CD8-positive, alpha-beta memory T cell (primary cell): ENCODE data around the gene DGCR8. TPM values are rescaled to one million over a fixed set of nuclear protein-coding genes. Genes with fewer than 3 reads are reported as not detected.

Source experiments
- CTCF ChIA-PET: fragments of 350-600 bp; sonication (Branson Sonifier 250); formaldehyde crosslinking; loops from one replicate; lab custom pipeline; 2021; ENCODE audit warnings: antibody characterized with exemption; lab: Charles Lee
- POLR2A ChIA-PET: fragments of 350-600 bp; sonication (Branson Sonifier 250); formaldehyde crosslinking; loops from one replicate; lab custom pipeline; 2021; ENCODE audit warnings: antibody characterized with exemption; lab: Charles Lee
- DNase-seq, 5 donors: peaks; one replicate each; pipeline versions ENCODE4 v3.0.0 to v3.0.0-alpha.2; 2020 to 2022; ENCODE audit warnings: mixed read lengths in 1 of 5
- H3K27ac ChIP-seq: one replicate; pipeline ENCODE4 v1.7.0; 2013; ENCODE audit warnings: low read depth, mild to moderate bottlenecking, low read length, moderate library complexity
- H3K27me3 ChIP-seq: 2 replicates; pipeline ENCODE4 v1.7.0; 2013; ENCODE audit warnings: low read length, mild to moderate bottlenecking; ENCODE audit not compliant: insufficient read depth, poor library complexity, severe bottlenecking
- H3K36me3 ChIP-seq: 2 replicates; pipeline ENCODE4 v1.7.0; 2013; ENCODE audit warnings: mild to moderate bottlenecking, low read length, moderate library complexity; ENCODE audit not compliant: insufficient read depth
- H3K4me1 ChIP-seq: 2 replicates; pipeline ENCODE4 v1.7.0; 2013; ENCODE audit warnings: mild to moderate bottlenecking, low read length, moderate library complexity; ENCODE audit not compliant: insufficient read depth
- H3K4me3 ChIP-seq: 2 replicates; pipeline ENCODE4 v1.7.0; 2013; ENCODE audit warnings: mild to moderate bottlenecking, low read length
- H3K9me3 ChIP-seq: 2 replicates; pipeline ENCODE4 v1.7.0; 2013; ENCODE audit warnings: mild to moderate bottlenecking, low read length
- H3K27ac Mint-ChIP-seq, 8 donors: one replicate each; pipeline ENCODE4 v1.8.0; 2020 to 2021; ENCODE audit warnings: mixed read lengths in 8 of 8, mild to moderate bottlenecking in 6 of 8, inconsistent platforms in 3 of 8, moderate library complexity in 3 of 8
- H3K27me3 Mint-ChIP-seq, 2 donors: one replicate each; pipeline ENCODE4 v1.8.0; 2020 to 2021; ENCODE audit warnings: mixed read lengths in 2 of 2, mild to moderate bottlenecking in 1 of 2, moderate library complexity in 1 of 2
- H3K36me3 Mint-ChIP-seq, 3 donors: one replicate each; pipeline ENCODE4 v1.8.0; 2020 to 2021; ENCODE audit warnings: mixed read lengths in 3 of 3, inconsistent platforms in 1 of 3, mild to moderate bottlenecking in 1 of 3
- H3K4me1 Mint-ChIP-seq, 3 donors: one replicate each; pipeline ENCODE4 v1.8.0; 2020 to 2021; ENCODE audit warnings: mixed read lengths in 3 of 3, inconsistent platforms in 1 of 3, mild to moderate bottlenecking in 1 of 3
- H3K4me3 Mint-ChIP-seq, 7 donors: one replicate each; pipeline ENCODE4 v1.8.0; 2020 to 2021; ENCODE audit warnings: mixed read lengths in 7 of 7, mild to moderate bottlenecking in 6 of 7, moderate library complexity in 4 of 7, inconsistent platforms in 2 of 7
- H3K9me3 Mint-ChIP-seq, 5 donors: one replicate each; pipeline ENCODE4 v1.8.0; 2020 to 2022; ENCODE audit warnings: mixed read lengths in 5 of 5, mild to moderate bottlenecking in 3 of 5, moderate library complexity in 2 of 5, inconsistent platforms in 1 of 5
- polyA plus RNA-seq: library from polyadenylated mRNA; unstranded; fragments of 300-500 nt; fragmentation: Illumina TruSeq; gene quantifications from one replicate; pipeline ENCODE4 v1.2.3, GENCODE V29; 2021
- total RNA-seq, 2 experiments: library from RNA; stranded (reverse); gene quantifications; one replicate each; pipeline ENCODE4 v1.2.3, GENCODE V29; 2021

DGCR8 gene
- total and polyA plus RNA-seq, 3 experiments from 2014 or later, result 10.6 to 73.8 (median 68.6) TPM

- Histone ChIP-seq H3K4me3 (no peak overlapping the region), H3K4me1 (peaks cover 36% of the 10 kb centered on the region), H3K27ac (no peak overlapping the region), H3K27me3 (no peaks in the 10 kb centered on the region), H3K36me3 (peaks cover 59% of the 10 kb centered on the region), H3K9me3 (no peaks in the 10 kb centered on the region)
- Mint-ChIP-seq H3K36me3 (peaks cover 11 to 68% (median 22%) of the 10 kb centered on the region in 3 donors), H3K27ac (peak overlapping the region in 4 of 8 donors; percentile 15 to 96 (median 70)), H3K4me3 (no peak overlapping the region), H3K9me3 (peaks cover 0 to 2% (median 0%) of the 10 kb centered on the region in 5 donors), H3K27me3 (no peaks in the 10 kb centered on the region), H3K4me1 (peaks cover 46 to 77% (median 72%) of the 10 kb centered on the region in 3 donors)
- ChIA-PET CTCF (interaction anchor here (1.7 kb wide), 1 partner anchor 14 kb away, joined by 5 read pairs; no protein-coding TSS in a partner anchor), POLR2A (no interaction called here)
- no peak for DNase-seq
Measured at GRCh38 chr22:20096574-20097420, 16.8 kb downstream of the DGCR8 start.

GRCh38 chr22:20099099-20099711, 19.2 kb downstream of the DGCR8 start:
- peaks cover 28% of the 10 kb centered on the region for H3K4me1 ChIP-seq
- POLR2A ChIA-PET, result no interaction called here
- no peaks in the 10 kb centered on the region for H3K27me3 ChIP-seq
- DNase-seq, result peak in 1 of 5 donors; percentile 22
- H3K27ac Mint-ChIP-seq, result peak overlapping the region; percentile 85 to 98 (median 96)
- H3K4me3 Mint-ChIP-seq, result peak overlapping the region in 5 of 7 donors; percentile 15 to 81 (median 71)
- H3K36me3 ChIP-seq, result peaks cover 46% of the 10 kb centered on the region
- H3K36me3 Mint-ChIP-seq, result peaks cover 11 to 61% (median 24%) of the 10 kb centered on the region in 3 donors
- H3K4me1 Mint-ChIP-seq, result peaks cover 37 to 61% (median 54%) of the 10 kb centered on the region in 3 donors
- peaks cover 0 to 2% (median 0%) of the 10 kb centered on the region in 5 donors for H3K9me3 Mint-ChIP-seq
- H3K9me3 ChIP-seq, result no peaks in the 10 kb centered on the region
- CTCF ChIA-PET, result no interaction called here
- H3K4me3 ChIP-seq, result no peak overlapping the region
- H3K27me3 Mint-ChIP-seq, result no peaks in the 10 kb centered on the region
- H3K27ac ChIP-seq, result peak overlapping the region; percentile 10

- Mint-ChIP-seq H3K9me3 (peaks cover 0 to 2% (median 0%) of the 10 kb centered on the region in 5 donors), H3K4me1 (peaks cover 37 to 53% (median 42%) of the 10 kb centered on the region in 3 donors), H3K27ac (peak overlapping the region; percentile 70 to 98 (median 96)), H3K36me3 (peaks cover 5 to 60% (median 13%) of the 10 kb centered on the region in 3 donors), H3K4me3 (peak overlapping the region in 1 of 7 donors; percentile 36), H3K27me3 (no peaks in the 10 kb centered on the region)
- H3K27ac ChIP-seq, result no peak overlapping the region
- DNase-seq, result peak in 1 of 5 donors; percentile 51
- no peaks in the 10 kb centered on the region for H3K9me3 ChIP-seq
- H3K27me3 ChIP-seq, result no peaks in the 10 kb centered on the region
- POLR2A ChIA-PET, result interaction anchor here (1.1 to 1.4 kb wide), 3 partner anchors 9 to 16 kb away, joined by 3 to 4 read pairs (median 3); partner anchors contain the start of gene TRMT2A
- CTCF ChIA-PET, result interaction anchor here (0.9 to 1.8 kb wide), 3 partner anchors 9 to 23 kb away, joined by 3 to 7 read pairs (median 3); no protein-coding TSS in a partner anchor
- no peak overlapping the region for H3K4me3 ChIP-seq
- peaks cover 28% of the 10 kb centered on the region for H3K4me1 ChIP-seq
- peaks cover 40% of the 10 kb centered on the region for H3K36me3 ChIP-seq
Measured at GRCh38 chr22:20101638-20102037, 21.6 kb downstream of the DGCR8 start.

- Mint-ChIP-seq H3K27me3 (no peaks in the 10 kb centered on the region), H3K4me1 (peaks cover 34 to 51% (median 38%) of the 10 kb centered on the region in 3 donors), H3K4me3 (no peak overlapping the region), H3K27ac (peak overlapping the region; percentile 72 to 98 (median 92)), H3K9me3 (no peaks in the 10 kb centered on the region), H3K36me3 (peaks cover 1 to 61% (median 9%) of the 10 kb centered on the region in 3 donors)
- Histone ChIP-seq H3K27ac (no peak overlapping the region), H3K36me3 (peaks cover 40% of the 10 kb centered on the region), H3K27me3 (no peaks in the 10 kb centered on the region), H3K4me3 (no peak overlapping the region), H3K4me1 (peaks cover 28% of the 10 kb centered on the region), H3K9me3 (no peaks in the 10 kb centered on the region)
- DNase-seq, result peak in 1 of 5 donors; percentile 18
- ChIA-PET POLR2A (no interaction called here), CTCF (interaction anchor here (1.3 kb wide), 1 partner anchor 11 kb away, joined by 3 read pairs; no protein-coding TSS in a partner anchor)
Measured at GRCh38 chr22:20102203-20102780, 22.3 kb downstream of the DGCR8 start.

GRCh38 chr22:20105456-20106204, 25.6 kb downstream of the DGCR8 start:
- Histone ChIP-seq H3K27ac (no peak overlapping the region), H3K4me1 (peaks cover 6% of the 10 kb centered on the region), H3K36me3 (peaks cover 53% of the 10 kb centered on the region), H3K27me3 (no peaks in the 10 kb centered on the region), H3K9me3 (no peaks in the 10 kb centered on the region), H3K4me3 (no peak overlapping the region)
- H3K4me1 Mint-ChIP-seq, result peaks cover 7 to 21% (median 9%) of the 10 kb centered on the region in 3 donors
- peak overlapping the region in 2 of 8 donors; percentile 44 to 72 for H3K27ac Mint-ChIP-seq
- POLR2A ChIA-PET, result no interaction called here
- DNase-seq, result peak in 1 of 5 donors; percentile 25
- H3K9me3 Mint-ChIP-seq, result no peaks in the 10 kb centered on the region
- CTCF ChIA-PET, result no interaction called here
- H3K4me3 Mint-ChIP-seq, result no peak overlapping the region
- H3K27me3 Mint-ChIP-seq, result no peaks in the 10 kb centered on the region
- H3K36me3 Mint-ChIP-seq, result peaks cover 0 to 67% (median 8%) of the 10 kb centered on the region in 3 donors

- H3K4me3 ChIP-seq, result no peak overlapping the region
- H3K36me3 ChIP-seq, result peaks cover 56% of the 10 kb centered on the region
- Mint-ChIP-seq H3K9me3 (no peaks in the 10 kb centered on the region), H3K36me3 (peaks cover 0 to 72% (median 8%) of the 10 kb centered on the region in 3 donors), H3K27me3 (no peaks in the 10 kb centered on the region), H3K27ac (peak overlapping the region in 2 of 8 donors; percentile 15 to 72), H3K4me1 (peaks cover 7 to 21% (median 7%) of the 10 kb centered on the region in 3 donors), H3K4me3 (no peak overlapping the region)
- no peaks in the 10 kb centered on the region for H3K27me3 ChIP-seq
- H3K4me1 ChIP-seq, result no peaks in the 10 kb centered on the region
- no peak overlapping the region for H3K27ac ChIP-seq
- POLR2A ChIA-PET, result no interaction called here
- CTCF ChIA-PET, result no interaction called here
- peak in 1 of 5 donors; percentile 41 for DNase-seq
- H3K9me3 ChIP-seq, result no peaks in the 10 kb centered on the region
Measured at GRCh38 chr22:20106205-20106848, 26.3 kb downstream of the DGCR8 start.

- Histone ChIP-seq H3K27me3 (no peaks in the 10 kb centered on the region), H3K4me1 (no peaks in the 10 kb centered on the region), H3K27ac (no peak overlapping the region), H3K9me3 (no peaks in the 10 kb centered on the region), H3K36me3 (peaks cover 58% of the 10 kb centered on the region), H3K4me3 (no peak overlapping the region)
- peaks cover 0 to 76% (median 8%) of the 10 kb centered on the region in 3 donors for H3K36me3 Mint-ChIP-seq
- DNase-seq, result peak in 1 of 5 donors; percentile 33
- POLR2A ChIA-PET, result interaction anchor here (0.6 kb wide), 1 partner anchor 469 kb away, joined by 4 read pairs; no protein-coding TSS in a partner anchor
- H3K4me3 Mint-ChIP-seq, result no peak overlapping the region
- H3K27ac Mint-ChIP-seq, result peak overlapping the region in 1 of 8 donors; percentile 15
- H3K27me3 Mint-ChIP-seq, result no peaks in the 10 kb centered on the region
- CTCF ChIA-PET, result no interaction called here
- peaks cover 9 to 23% (median 10%) of the 10 kb centered on the region in 3 donors for H3K4me1 Mint-ChIP-seq
- no peaks in the 10 kb centered on the region for H3K9me3 Mint-ChIP-seq
Measured at GRCh38 chr22:20106849-20107237, 26.8 kb downstream of the DGCR8 start.
